ENCODE measurements around the gene MARCHF10.

The MARCHF10 gene

GRCh38 chr17:62676952-62677596 is 131.0 kb downstream of the MARCHF10 start:
- no peak for DNase-seq (ENCODE audit: low read depth in 2 of 2)

GRCh38 chr17:62676231-62676943 is 131.7 kb downstream of the MARCHF10 start:
- no peak for DNase-seq (ENCODE audit: low read depth in 2 of 2)

GRCh38 chr17:62675701-62676100 is 132.4 kb downstream of the MARCHF10 start:
- DNase-seq (ENCODE audit: low read depth in 2 of 2), result no peak

DNA sequence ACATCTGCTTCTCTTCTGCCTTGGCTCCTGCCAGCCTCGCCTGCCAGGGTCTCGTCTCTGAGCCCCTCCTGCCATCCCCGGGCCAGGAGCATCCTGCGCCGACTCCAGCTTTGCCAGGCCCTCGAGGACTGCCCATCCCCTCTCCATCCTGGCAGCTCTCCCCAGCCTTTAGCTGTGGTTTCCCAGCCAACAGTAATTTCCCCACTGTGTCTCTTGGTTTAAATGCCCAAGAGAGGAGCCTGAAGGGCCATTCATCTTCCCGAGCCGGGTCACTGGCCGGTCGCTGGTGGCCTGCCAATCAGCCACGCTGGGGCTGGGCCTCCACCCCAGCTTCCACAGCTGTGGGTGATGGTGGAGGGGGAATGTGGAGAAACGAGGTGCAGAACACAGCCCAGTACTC is 132.9 kb downstream of the MARCHF10 start:
- DNase-seq (ENCODE audit: low read depth in 2 of 2), result no peak

- no peak for DNase-seq (ENCODE audit: low read depth in 2 of 2)
These were observed 133.3 kb downstream of the MARCHF10 start for GRCh38 chr17:62674841-62675240.

DNA sequence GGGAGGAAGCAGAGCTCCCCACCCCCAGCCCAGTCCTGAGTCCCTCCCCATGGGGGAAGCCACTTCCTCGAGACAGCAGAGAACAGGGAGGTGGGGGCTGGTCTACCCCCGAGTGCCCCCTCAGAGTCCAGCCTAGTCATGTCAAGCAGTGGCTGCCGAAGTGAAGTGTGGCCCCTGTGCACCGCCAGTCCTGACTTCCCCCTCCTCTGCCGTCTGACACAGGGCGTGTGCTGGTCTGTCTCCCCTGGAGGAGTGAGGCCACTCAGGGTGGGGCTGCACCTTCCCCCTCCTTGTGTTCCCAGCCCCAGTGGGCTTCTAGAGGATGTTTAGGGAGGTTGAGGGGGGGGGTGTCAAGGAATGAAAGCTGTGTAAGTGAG is 133.8 kb downstream of the MARCHF10 start:
- no peak for DNase-seq (ENCODE audit: low read depth in 2 of 2)

GRCh38 chr17:62673614-62674362 is 134.3 kb downstream of the MARCHF10 start:
- no peak for DNase-seq (ENCODE audit: low read depth in 2 of 2)

- DNase-seq (ENCODE audit: low read depth in 2 of 2), result no peak
These were observed 135.2 kb downstream of the MARCHF10 start for GRCh38 chr17:62672957-62673356.

- no peak for DNase-seq (ENCODE audit: low read depth in 2 of 2)
These were observed 136.6 kb downstream of the MARCHF10 start for GRCh38 chr17:62671553-62671952.

GRCh38 chr17:62670202-62670821 is 137.8 kb downstream of the MARCHF10 start:
- no peak for DNase-seq (ENCODE audit: low read depth in 2 of 2)

DNA sequence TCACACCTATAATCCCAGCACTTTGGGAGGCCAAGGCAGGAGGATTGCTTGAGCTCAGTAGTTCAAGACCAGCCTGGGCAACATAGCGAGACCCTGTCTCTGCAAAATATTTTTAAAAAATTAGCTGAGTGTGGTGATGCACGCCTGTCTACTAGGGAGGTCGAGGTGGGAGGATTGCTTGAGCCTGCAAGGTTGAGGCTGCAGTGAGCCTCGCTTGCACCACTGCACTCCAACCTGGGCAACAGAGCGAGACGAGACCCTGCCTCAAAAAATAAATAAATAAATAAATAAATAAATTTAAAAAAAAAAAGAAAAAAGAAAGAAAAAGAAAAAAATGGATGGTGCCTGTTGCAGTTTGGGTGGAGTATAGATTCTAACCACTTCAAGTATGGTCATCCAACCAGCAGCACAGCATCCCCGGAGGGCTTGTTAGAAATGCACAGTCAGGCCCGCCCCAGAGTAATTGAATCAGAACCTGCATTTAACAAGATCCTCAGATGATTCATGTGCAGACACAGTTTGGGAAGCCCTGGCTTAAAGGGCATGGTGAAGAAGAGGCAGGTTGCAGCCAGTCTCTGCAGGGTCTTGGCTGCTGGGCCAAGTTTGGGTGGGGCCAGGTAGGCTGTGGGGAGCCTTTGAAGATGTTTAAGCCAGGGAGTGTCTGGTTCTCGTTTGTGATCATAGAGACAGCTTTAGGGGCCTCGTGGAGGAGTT is 139.9 kb downstream of the MARCHF10 start:
- no peak for DNase-seq (ENCODE audit: low read depth in 2 of 2)

DNA sequence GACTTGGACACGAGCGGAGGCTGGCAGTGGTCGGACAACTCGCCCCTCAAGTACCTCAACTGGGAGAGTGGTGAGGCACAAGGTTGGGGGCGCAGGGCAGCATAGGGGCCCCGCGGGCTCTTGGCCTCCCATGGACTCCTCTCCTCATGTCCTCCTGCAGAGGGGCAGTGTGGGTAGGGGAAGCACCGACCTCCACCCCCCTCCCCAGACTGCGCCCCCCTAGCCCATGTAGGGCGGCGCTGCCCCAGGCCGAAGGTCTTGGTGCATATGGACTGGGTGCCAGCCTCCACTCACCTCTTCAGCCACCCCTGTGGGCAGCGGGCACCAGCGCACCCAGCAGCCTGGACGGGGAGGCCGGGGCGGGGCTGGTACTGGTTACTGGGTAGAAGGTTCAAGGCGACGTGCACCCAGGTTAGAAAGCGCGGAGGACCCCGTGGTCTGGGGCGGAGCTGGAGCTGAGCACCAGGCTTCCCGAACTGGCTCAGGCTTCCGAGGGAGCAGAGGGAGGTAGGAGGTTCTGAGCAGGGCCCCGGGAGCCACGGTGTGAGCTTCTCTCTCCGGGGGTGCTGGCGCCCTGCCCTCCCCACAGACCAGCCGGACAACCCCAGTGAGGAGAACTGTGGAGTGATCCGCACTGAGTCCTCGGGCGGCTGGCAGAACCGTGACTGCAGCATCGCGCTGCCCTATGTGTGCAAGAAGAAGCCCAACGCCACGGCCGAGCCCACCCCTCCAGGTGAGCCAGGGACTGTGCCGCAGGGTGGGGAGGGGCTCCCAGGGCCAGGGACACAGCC is 141.1 kb downstream of the MARCHF10 start:
- no peak for DNase-seq (ENCODE audit: low read depth in 2 of 2)

DNA sequence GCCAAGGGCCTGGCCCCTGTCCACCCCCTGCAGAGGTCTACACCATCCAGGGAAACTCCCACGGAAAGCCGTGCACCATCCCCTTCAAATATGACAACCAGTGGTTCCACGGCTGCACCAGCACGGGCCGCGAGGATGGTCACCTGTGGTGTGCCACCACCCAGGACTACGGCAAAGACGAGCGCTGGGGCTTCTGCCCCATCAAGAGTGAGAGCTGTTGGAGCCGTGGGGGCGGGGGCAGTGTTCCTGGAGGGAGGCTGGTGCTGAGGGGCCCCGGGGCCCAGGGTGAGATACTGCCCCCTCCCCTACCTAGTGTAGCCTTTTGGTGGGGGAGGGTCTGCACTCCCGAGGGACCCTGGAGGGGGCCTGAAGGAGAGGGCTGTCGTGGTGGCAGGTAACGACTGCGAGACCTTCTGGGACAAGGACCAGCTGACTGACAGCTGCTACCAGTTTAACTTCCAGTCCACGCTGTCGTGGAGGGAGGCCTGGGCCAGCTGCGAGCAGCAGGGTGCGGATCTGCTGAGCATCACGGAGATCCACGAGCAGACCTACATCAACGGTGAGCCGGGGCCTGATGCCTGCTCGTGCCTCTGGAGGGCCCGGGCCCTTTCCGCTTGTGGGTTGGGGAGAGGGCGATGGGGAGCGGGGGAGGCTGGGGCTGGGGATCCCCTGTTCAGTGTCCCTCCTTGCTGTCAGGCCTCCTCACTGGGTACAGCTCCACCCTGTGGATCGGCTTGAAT is 141.9 kb downstream of the MARCHF10 start:
- DNase-seq (ENCODE audit: low read depth in 2 of 2), result no peak

DNA sequence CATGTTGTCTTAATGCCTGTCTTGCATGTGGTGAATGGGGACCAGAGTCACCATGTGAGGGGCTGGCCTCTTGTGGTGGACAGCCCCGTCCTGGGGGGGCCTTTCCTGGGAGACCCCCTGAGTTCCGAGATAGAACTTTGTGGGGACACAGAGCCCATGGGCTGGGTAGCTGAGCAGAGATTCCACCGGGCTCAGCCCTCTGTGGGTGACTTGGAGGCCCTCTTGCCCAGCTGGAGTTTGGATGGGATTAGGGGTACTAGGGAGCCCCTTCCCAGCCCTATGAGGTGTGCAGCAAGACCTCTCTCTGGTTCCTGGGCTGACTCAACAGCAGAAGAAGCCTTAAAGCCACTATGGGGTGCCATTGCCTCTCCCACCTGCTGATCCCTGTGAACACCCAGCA is 142.5 kb downstream of the MARCHF10 start:
- DNase-seq (ENCODE audit: low read depth in 2 of 2), result no peak

GRCh38 chr17:62664336-62665120 is 143.6 kb downstream of the MARCHF10 start:
- DNase-seq (ENCODE audit: low read depth in 2 of 2), result no peak

DNA sequence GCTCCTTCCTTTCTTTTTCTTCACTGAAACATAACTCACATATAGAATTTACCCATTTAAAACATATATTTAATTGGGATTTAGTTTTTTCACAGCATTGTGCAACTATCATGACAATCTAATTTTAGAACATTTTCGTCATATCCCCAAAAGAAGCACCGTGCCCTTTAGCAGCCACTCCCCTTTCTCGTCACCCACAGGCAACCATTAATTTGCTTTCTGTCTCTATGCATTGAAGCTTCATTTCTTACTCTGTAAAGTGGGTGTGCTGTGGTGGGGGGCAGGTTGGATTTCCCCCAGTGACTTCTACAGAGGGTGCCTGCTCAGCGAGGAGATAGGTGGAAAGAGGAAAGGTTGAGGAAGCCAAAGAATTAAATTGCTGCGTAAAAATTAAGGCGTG is 144.8 kb downstream of the MARCHF10 start:
- DNase-seq (ENCODE audit: low read depth in 2 of 2), result no peak

- DNase-seq (ENCODE audit: low read depth in 2 of 2), result no peak
These were observed 145.3 kb downstream of the MARCHF10 start for GRCh38 chr17:62662855-62663254.

- DNase-seq (ENCODE audit: low read depth in 2 of 2), result no peak
These were observed 146.8 kb downstream of the MARCHF10 start for GRCh38 chr17:62661337-62661736.

DNA sequence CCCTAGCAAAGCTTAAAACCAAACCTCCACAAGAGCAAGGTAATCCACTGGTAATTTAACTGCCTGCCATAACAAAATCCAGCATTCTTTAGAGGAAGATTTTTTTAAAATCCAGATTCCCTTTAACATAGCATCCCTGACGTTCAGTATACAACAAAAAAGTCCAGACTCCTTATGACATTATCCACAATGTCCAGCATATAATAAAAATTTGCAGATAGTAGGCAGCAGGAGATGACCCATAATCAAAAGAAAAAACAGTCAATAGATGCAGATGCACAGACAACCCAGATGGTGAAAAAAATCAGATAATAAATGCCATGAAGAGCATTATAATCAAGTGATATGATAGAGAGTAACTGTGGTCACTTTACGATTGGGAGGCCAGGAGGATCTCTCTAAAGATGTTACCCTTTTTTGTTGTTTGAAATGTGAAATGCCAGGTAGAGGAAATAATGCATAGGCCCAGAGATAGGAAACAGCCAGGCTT is 147.4 kb downstream of the MARCHF10 start:
- no peak for DNase-seq (ENCODE audit: low read depth in 2 of 2)
